HG03196 (cell line): ENCODE measurements around the gene NUDT17.

Experiments
- ATAC-seq: cut with Tn5 transposase; IDR thresholded peaks from one replicate; pipeline ENCODE4 v1.9.1; 2021; ENCODE audit not compliant: unreplicated experiment

NUDT17 gene

GRCh38 chr1:145847827-145848226 is 2.4 kb downstream of the NUDT17 start:
- ATAC-seq: no peak

DNA sequence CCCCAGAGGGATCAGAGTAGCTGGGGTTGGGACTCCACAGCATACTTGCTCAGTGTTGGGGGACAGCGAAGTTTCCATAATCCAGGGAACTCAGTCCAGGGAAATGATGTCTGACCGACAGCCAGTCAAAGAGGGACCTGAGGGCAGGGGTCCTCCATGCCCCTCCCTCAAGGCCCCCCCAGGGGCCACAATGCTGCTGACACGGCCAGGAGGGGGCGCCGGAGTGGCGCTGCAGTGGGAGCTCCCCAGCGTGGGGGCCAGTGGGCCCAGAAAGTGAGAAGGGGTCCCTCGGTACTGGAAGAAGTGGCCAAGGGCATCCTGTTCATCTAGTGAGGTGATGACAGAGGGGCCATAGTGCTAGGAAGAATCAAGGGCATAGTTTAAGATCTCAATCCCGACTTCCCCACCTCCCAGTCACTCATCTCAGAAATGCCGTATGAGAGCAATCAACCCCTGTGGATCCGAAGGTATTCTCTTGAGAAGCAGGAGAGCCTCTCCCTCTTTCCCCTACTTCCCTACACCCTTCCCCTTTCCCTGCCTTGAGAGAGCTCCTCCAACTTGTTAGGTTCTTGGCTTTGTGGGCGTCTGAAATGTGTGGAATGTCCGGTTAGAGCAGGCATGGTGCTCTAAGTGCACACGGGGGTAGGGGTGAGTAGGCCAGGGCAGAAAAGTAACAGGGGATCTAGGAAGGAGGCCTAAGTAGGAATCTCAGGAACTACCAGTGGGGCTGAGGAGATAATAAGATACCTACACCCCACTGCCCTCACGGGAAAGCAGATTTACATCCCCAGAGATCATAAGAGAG is 4.1 kb downstream of the NUDT17 start:
- ATAC-seq: no peak

- ATAC-seq: no peak
Observed at GRCh38 chr1:145855426-145855948, 10.1 kb downstream of the NUDT17 start.

DNA sequence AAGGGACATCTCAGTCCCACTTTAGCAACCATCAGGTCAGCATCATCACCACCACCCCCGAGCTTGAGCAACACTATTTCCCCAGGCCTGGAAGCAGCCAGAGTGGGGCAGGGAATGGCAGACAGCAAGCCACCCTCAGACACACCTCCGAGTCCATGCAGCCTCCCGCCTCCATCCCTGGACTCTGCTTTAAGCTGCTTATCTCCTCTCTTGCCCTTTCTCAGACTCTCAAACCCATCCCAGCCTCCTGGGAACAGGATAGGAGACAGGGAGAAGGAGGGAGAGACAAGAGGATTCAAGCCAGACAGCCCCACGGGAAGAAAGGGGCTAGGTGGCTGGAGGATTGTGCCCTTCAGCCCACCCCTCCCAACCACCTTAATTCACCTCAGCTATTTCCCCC is 11.7 kb downstream of the NUDT17 start:
- ATAC-seq: no peak

- ATAC-seq: no peak
Observed at GRCh38 chr1:145858238-145858900, 12.9 kb downstream of the NUDT17 start.

- peak; percentile 83 for ATAC-seq
Observed at GRCh38 chr1:145858901-145859490, 13.6 kb downstream of the NUDT17 start, which contains the start of gene PIAS3. PIAS3 (minus strand) TSS chr1:145859081; CDS start chr1:145858990, 91 bp downstream.

DNA sequence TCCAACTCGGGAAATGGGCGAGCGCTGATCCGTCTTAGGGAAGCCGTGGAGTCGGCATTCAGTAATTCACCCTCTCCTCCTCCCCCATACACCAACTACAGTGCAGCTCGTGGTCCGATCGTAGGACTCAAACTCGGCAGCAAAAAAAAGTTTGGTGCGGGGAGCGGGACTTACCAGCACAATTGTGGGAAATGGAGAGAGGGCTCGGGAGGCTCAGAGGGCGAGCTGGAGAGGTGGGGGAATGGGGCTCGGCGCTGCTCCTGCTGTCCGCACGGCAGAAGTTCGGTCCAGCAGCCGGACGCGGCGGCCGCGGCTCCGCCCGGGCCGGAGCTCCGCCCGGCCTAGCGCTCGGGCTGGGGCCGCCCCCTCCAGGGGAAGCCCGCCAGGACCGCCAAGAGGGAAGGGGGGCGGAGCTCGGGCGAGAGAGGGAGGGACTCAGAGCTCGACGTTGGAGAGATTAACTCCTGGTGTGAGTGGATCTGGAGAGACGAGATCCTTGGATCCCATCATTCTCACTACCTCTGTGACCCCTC is 14.1 kb downstream of the NUDT17 start:
- peak; percentile 70 for ATAC-seq

- ATAC-seq: no peak
Observed at GRCh38 chr1:145863282-145864018, 18.0 kb downstream of the NUDT17 start.

- ATAC-seq: no peak
Observed at GRCh38 chr1:145868232-145868631, 22.8 kb downstream of the NUDT17 start.

- ATAC-seq: no peak
Observed at GRCh38 chr1:145871994-145872924, 26.8 kb downstream of the NUDT17 start.

DNA sequence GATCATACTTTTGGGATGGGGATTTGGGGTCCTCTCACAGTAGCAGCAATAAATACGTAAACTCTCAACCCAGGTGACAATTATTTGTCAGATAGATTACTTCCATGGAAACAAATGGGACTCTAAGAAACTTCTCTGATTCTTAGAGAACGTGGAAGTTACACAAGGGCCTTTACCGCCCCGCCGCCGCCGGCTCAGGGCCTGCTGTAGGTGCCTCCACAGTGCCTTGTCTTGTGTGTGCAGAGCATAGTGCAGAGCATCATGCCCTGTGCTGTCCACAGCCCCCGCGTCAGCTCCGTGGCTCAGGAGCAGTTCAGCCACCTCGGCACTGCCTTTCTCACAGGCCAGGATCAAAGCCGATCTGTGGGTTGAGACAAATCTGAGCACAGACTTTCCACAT is 29.2 kb downstream of the NUDT17 start:
- no peak for ATAC-seq

- no peak for ATAC-seq
Observed at GRCh38 chr1:145877923-145878486, 32.6 kb downstream of the NUDT17 start.

- no peak for ATAC-seq
Observed at GRCh38 chr1:145878724-145879123, 33.3 kb downstream of the NUDT17 start.

- ATAC-seq: no peak
Observed at GRCh38 chr1:145879775-145880174, 34.3 kb downstream of the NUDT17 start.

DNA sequence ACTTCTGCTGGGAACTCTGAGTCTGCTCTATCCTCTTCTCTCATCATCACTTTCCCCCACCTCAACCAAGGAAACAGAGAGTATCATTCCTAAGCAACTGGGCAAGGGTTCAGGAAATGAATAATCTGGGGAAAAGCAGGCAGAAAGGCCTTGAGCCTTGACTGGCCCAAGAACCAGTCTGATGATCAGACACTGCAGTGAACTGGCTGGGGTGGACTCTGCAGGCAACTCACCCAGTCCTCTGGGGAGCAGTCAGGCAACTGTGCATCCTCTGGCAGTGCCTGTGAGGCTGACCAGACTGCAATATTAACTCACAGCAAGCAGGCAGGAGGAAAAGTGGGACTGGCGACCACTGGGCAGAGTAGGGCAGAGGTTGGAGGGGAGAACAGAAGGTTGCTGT is 39.2 kb downstream of the NUDT17 start:
- no peak for ATAC-seq

- ATAC-seq: peak; percentile 96
Observed at GRCh38 chr1:145885738-145886287, 40.4 kb downstream of the NUDT17 start, which contains the start of gene ANKRD35. ANKRD35 (minus strand) TSS chr1:145885866; CDS start chr1:145885758, 108 bp downstream.

DNA sequence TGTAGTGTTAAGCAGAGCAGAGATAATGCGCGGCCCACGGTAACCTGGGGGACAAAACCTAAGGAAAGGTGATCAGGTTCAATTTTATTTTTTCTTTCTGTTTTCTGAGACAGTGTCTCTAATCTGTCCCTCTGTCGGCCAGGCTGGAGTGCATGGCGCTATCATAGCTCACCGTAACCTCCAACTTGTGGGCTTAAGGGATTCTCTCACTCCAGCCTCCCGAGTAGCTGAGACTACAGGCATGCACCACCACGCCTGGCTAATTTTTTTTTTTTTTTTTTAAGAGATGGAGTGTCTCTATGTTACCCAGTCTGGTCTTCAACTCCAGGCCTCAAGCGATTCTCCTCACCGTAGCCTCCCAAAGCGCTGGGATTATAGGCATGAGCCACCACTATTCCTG is 41.0 kb downstream of the NUDT17 start:
- ATAC-seq: no peak

DNA sequence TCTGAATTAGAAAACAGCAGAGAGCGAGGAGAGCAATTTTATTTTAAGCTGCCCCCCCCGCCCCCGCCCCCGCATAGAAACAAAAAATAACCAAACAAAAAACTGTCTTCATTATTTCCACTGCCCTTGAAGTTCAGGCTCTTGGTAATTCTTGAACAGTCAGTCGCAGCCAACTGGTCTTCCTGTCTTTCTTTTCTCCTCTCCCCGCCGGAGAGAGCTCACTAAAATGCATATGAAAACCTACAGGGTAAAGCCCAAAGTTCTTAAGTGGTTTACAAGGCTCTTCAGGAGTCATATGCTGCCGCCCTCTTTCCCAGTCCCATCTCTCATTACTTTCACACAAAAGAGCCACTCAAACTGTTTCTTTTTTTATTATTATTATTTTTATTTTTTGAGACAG is 41.4 kb downstream of the NUDT17 start:
- no peak for ATAC-seq

DNA sequence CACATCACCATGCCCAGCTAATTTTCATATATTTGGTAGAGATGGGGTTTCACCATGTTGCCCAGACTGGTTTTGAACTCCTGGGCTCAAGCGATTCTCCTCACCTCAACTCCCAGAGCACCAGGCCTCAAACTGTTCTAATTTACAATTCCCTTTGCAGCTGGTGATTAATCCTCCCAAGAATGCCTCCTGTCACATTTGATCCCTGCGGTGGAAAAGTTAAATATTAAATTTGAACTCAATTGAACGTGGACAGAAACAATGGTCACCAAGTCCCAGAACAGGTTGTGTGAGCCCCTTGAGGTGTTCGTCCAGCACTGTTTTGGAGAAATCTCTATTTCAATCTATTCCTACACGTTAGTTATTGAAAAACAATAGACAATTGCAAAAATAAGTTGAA is 42.2 kb downstream of the NUDT17 start:
- no peak for ATAC-seq
